HG03039 (cell line): ENCODE data around the gene RRP36.
A peak's percentile ranks its signal among the peaks of the same experiment; 100 is the strongest.
"Not testable (repeated sequence)": the region's sequence is repeated elsewhere in the genome, so short reads cannot be mapped to it uniquely, and the experiment has no call there.

Experiments used
- ATAC-seq: cut with Tn5 transposase; IDR thresholded peaks from one replicate; pipeline ENCODE4 v1.9.1; 2021; ENCODE audit warnings: mild to moderate bottlenecking, moderate library complexity; ENCODE audit not compliant: unreplicated experiment

RRP36 gene, protein sequence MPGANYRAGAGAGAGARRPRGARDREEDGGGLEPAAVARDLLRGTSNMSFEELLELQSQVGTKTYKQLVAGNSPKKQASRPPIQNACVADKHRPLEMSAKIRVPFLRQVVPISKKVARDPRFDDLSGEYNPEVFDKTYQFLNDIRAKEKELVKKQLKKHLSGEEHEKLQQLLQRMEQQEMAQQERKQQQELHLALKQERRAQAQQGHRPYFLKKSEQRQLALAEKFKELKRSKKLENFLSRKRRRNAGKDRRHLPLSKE

DNA sequence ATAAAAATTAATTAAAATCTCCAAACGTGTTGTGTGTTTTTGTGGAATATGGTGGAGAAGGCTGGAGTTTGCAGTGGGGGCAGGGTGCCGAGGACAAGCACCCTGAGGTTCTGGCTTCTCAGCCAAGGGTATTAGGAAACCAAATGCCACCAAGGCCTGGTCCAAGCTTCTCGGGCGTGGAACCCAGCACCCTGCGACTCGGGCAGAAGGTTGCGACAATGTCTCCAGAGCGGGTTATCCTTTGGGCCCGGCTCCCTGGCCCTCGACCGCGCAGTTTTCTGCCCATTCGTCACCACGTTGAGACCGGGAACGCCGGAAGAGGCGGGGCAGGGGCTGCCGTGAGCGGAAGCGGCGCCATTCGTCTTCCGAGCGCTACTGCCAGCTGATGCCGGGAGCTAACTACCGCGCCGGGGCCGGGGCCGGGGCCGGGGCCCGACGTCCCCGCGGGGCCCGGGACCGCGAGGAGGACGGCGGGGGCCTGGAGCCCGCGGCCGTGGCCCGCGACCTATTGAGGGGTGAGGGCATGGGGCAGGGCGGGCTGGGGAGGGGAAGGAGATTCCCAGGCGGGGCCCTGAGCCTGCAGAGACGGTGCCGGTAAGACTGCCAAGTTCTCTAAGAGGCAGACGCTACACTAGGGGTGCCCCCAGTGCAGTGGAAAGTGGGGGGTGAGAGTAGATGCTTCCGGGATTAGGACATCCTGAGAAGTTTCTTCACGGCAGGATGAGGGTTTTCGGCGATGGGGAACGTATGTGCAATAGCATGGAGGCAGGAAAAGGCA lies at the start of gene RRP36:
Gene RRP36, plus strand, starts transcription at position 354 of the 778 bp plus-strand sequence. Its CDS starts 32 bp downstream, at position 386.
- peak; percentile 62 for ATAC-seq

DNA sequence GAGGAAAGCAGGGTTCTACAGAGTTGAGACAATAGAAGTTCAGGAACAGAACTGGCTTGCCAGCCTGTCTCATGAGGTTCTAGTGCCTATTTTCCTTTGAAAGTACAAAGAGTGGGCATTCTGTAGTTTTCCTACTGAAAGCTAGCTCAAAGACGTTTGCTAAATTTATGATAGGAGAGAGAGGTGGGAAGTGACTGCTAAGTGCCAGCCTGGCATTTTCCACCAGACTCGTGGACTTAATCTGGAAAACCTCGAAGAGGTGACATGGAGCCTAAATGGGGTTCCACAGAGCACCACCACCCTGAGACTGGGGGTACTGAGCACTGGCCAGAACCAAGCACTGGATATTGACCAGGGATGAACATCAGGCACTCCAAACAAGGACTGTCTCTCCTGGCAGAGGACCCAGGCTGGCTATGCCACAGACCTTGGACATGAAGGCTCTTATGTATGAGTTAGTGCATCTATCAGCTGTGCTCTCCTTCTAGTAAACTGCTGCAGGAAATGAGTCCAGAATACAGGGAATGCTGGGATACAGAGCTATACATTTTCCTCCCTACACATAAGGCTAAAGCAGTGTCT lies 49.6 kb upstream of the RRP36 start:
- no peak for ATAC-seq

DNA sequence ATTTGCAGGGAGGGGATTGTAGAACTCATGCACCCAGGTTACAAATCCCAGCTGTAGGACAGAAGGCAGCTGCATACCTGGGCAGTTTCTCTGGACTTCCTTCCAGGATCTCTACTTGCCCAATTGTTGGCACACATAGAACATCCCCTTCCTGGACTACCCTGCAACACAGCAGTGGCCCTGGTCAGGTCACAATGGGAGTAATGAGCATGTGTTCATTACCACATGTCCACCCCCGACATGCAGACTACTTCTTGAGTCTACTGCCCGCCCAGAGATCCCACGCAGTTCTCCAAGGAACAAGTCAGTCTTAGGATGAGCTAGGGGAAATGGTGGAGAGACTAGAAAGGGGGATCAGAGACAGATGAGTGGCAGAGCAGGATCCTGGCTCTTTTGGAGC lies 47.5 kb upstream of the RRP36 start:
- no peak for ATAC-seq

DNA sequence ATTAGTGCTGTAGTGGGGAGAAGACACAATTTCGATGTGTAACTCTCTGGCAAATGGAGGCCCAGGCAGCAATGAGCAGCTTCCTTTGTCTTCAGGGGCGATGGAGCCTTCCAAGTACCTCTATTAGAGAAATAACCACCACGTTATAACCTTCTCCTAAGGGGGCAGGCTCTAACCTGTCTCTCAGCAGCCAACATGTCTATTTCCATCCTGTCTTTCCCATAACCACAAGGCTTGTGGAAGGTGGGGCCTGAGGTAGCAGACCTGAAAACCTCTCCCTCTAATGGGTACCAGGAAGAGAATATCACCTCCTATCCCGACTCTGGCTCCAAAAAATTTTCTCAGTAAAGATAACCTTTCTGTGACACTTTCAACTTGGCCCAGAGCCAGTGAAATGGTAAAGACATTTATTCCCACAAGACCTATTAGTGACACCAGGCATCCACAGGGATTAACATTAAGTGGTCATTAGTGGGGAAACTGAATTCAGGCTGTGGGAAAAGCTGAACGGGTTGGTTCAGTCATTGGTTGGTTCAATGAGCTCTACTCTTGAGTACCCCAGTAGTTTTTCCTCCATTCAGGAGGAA lies 46.4 kb upstream of the RRP36 start:
- ATAC-seq: no peak

DNA sequence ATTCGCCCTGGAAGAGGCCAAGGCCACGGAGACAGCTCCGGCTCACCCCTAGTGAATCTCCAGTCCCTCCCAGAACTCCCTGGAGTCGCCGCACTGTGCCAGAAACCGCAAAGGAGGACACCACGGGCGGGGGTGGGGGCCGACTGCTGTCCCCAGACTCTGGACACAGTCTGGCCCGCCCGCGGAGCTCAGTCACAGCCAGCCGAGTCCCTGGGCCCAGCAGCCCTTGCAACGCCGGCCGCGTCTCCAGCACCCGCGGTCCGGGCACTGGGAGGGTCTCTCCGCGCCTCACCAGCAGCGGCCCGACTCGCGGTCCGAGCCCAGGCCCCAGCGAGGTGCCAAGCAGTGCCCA lies 43.0 kb upstream of the RRP36 start:
- ATAC-seq: peak; percentile 28

DNA sequence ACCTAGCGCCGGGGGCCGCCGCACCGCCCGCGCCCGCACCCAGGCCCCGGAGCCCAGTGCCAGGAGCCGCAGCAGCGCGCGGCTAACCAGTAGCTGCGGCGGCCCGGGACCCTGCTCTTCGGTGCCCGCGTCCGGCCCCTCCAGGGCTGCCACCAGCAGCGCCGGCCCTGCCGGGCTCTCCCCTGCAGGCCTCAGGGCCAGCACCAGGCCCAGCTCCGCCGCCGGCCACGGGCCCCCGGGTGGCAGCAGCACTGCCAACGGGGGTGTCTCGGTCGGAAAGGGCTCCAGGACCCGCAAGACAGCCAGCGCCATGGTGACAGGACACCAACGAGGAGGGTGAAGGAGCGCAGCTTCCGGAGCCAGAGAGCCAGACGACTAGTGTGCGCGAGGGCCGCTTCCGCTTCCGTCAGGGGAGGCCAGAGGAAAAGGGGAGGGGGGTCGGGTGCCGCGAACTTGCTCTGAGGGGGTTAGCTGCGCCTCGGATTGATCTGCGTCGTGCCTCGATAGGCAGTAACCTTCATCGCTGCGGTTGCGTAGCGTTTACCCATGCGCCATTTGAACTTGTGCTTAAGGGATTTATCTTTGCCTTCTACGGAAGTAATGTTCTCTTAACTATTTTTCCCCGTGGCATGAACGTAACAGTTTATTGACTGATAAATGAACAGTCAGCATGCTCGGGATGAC lies 42.4 kb upstream of the RRP36 start, which contains the start of gene PEX6:
Gene PEX6, minus strand, starts transcription at position 343 of the 684 bp plus-strand sequence. Its CDS starts 31 bp downstream, at position 312.
- ATAC-seq: peak; percentile 86

DNA sequence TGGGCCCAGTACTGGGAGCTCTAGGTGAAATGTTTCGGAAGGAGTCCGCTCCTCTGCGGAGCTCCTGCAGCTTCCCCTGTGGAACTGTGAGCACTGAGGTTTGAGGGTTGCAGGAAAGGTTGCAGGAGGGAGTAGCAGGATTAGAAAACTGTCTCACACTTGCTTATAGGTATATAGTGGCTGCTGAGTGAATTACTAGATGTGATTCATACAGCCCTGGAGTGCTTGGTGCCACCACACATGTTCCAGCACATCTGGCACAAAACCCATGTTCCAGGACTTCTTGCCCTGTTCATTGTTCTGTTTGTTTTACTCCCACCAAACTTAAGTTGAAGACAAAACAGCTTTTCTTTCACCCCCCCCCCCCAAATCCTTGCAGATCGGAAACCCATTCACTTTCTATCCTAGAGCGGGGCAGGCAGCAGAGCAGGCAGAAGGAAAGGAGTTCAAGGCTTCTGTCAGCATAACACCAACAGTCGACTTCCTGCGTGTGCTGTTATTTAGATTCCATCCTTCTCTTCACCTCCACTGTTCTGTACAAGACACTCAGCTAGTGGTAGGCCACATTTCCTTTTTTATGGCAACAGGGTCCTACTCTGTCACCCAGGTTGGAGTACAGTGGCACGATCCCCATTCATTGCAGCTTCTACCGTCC lies 41.8 kb upstream of the RRP36 start:
- ATAC-seq: no peak

DNA sequence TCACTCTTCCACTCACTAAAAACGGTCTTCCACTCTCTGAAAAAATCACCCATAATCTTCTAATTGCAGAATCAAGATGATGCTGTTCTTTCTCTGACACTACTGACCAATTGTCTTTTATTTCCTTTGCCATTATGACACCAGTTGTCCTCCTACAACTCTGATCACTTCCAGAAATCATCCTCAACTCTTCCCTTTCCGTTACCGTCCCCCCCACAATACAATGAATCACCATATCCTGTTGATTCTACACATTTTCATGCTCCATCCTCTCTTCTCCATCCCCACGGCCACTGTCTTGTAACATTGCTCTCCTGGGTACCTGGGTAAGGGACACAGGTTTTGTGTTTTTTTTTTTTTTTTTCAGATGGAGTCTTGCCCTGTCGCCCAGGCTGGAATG lies 39.6 kb upstream of the RRP36 start:
- ATAC-seq: no peak

DNA sequence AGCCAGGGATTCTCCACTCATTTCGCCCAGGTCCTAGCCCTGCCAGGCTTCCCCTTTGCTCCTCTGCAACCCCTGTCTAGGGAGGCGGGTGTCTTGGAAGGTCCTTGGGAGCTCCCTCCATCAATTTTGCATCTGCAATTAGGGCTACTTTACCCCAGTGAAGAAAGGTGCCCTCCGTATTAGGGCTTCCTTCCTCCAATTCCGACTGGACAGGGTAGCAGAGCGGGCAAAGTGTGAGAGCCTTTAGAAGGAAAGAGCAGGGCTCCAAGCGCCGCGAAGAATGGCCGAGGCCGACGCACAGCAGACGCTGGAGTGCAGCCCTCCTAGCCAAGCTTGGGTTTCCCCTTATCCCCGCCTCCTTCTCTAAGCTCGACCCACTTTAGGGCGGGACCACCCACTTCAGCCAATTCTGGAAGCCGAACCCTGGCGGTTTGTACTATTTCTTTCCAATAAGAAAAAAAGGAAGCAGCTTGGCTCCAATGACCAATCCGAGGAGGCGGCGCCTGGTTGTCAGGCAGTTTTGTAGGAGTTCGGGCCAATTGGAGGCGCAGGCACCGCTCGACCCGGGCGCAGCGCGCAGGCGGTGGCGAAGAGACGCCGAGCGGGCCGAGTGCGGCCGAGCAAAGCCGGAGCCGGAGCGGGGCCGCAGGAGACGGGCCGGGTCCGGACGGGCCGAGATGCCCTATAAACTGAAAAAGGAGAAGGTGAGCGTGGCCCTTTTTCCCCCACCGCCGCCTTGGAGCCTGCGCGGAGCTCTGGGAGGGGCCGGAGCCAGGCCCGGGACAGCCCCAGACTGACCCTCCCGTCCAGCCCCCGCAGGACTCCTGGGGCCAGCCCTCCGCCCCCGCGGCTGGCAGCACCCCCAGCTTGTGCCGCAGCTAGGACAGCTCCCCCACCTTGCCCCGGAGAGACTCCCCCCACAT lies 37.2 kb upstream of the RRP36 start, which contains the start of gene PPP2R5D:
Gene PPP2R5D, plus strand, starts transcription at position 570 of the 923 bp plus-strand sequence. Its CDS starts 108 bp downstream, at position 678.
- peak; percentile 83 for ATAC-seq

DNA sequence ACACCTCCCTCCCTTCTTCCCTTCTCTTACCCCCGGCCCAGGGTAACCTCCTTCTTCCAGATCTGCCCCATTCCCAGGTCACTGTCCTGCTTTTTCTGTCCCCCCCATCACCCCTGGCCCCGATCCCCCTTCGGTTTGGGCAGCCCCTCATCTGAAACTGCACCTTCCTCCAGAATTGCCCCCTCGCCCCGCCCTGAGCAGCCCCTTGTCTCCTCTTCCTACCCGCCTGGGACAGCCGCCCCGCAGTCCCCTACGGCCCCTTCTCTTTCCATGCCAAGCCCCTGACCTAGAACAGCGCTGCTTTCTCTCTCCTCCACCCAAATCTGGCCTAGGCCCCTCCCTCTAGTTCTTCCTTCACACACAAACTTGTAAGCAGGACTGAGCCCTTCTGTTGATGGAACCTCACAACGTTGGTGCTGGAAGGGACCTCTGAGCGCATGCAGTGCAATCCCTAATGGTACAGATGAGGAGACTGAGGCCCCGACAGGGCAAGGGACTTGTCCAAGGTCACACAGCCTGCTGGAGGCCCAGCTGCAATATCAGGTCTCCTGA lies 36.4 kb upstream of the RRP36 start:
- no peak for ATAC-seq

DNA sequence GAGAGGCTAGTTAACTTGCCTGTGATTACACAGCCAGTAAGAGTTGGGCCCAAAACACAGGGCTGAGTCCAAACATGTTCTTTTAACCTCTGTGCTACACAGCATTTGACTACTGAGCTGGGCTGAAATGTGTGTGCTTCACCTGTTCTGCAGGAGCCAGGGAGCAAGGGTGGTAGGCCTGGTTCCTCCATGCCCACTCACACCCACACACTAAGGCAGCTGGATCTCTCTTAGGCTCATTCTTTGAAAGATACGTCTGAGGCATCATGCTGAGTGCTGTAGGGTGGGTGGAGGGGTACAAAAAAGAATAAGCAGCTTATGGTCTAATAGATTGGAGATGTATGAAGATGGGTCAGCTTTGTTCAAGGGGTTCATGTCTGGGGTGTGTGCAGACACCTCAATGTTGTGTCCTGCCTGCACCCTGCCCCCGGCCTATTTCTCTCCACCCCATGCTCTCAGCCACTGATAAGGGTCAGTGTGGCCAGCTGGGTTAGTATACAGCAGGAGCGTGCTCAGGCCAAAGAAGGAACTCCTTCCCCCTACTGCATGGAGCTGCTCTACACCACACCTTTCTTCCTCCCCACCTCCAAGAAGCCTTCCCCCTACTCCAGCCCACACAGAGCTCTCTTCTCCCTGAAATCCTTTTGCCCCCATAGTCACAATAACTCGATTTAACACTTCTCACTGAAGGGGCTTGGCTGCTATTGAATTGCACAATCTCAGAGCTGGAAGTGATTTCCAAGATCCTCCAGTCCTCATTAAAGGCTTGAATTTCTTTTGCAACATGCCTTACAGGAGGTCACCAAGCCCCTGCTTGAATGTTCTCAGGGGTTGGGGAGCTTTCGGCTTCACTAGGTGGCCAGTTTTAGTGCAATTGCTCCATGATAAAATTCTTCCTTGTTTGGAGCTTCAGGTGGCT lies 33.6 kb upstream of the RRP36 start:
- no peak for ATAC-seq

DNA sequence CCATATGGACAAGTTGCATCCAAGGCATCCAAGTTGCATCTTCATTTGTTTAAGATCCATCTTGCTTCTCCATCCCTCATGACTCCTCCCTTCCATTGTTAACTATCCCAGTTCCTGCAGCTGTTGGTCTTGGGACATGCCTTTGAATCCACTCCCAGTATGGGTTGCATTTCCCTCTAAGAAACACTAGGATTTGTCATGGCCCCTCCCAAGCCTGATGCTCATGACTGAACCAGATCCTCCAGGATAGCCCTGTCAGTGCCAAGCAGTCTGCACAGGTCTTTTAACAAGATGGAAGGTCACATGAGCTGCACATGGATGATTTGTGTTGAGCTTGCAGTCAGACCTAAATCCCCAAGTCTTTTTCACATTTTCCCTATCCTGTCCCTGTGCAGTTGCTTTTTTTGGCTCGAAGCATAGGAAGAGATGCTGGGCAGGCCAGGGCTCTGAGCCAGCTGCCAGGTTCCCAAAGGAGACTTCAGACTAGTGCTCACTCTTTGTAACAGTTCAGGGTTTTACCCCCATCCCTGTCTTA lies 32.9 kb upstream of the RRP36 start:
- ATAC-seq: no peak

DNA sequence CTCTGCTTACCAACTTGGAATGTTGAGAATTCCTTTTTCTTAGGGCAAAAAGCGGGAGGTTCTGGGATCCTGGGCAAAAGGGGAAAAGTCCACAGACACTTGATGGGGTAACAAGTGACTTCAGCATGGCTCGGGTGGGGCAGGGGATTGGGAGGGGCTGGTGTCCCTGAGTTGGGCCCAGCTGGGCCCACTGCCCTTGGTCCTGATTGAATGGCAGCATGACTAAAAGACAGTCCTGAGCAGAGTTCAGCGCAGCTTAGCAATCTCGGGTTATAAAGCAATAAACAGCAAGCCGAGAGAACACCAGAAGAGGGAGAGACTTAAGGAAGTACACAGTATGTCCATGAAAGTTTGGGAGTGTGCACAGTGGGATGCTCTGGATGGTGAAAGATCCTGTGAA lies 31.5 kb upstream of the RRP36 start:
- ATAC-seq: no peak

DNA sequence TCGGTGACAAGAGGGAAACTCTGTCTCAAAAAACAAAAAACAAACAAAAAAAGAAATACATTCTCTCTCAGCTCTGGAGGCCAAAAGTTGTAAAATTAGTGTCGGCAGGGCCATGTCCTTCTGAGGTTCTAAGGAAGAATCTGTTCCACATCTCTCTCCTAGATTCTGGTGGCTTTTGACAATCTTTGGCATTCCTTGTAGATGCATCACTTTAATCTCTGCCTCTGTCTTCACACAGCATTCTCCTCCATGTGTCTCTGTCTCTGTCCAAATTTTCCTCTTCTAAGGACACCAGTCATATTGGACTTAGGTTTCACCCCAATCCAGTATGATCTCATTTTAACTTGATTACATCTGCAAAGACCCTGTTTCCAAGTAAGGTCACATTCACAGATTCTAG lies 28.0 kb upstream of the RRP36 start:
- no peak for ATAC-seq

DNA sequence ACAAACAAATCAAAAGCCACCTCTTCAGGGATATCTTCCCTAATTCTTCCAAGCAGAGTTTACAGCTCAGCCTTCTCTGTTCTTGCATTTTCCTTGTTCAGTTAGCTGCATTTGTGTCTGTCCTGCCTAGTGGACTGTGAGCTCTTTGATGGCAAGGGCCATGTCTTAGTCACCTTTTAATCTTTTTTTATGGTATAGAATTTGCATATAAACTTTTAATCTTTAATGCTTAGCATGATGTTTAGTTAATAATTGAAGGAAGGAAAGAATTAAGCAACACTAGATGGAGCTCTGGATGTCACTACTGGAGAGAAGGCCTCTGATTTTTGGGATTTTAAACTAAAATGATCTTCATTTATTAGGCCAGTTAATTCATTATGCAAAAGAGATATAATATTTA lies 24.9 kb upstream of the RRP36 start:
- ATAC-seq: no peak

DNA sequence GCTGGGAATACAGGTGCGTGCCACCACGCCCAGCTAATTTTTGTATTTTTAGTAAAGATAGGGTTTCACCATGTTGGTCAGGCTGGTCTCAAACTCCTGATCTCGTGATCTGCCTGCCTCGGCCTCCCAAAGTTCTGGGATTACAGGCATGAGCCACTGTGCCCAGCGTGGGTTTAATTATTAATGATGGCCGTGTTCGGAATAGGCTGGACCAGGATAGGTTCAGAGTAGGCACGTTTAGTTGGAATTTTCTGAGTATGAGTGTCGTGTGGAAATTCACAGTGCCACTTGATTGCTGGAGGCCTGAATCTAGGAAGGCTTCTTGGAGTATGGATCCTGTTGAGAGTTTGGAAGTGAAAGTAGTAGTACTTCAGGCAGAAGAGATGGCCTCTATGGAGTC lies 23.2 kb upstream of the RRP36 start:
- ATAC-seq: not testable (repeated sequence)

DNA sequence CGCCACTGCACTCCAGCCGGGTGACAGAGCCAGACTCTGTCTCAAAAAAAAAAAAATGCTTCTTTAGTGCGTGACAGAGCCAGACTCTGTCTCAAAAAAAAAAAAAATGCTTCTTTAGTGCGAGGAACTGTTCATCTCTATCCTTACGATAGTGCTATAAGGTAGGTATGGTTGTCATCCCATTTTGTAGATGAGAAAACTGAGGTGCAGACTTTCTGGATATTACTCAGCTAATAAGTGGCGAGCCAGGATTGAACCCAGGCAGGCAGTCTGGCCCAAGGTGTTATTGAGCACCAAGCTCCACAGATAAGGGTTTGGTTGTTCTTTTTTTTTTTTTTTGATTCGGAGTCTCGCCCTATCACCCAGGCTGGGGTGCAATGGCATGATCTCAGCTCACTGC lies 19.6 kb upstream of the RRP36 start:
- ATAC-seq: no peak

DNA sequence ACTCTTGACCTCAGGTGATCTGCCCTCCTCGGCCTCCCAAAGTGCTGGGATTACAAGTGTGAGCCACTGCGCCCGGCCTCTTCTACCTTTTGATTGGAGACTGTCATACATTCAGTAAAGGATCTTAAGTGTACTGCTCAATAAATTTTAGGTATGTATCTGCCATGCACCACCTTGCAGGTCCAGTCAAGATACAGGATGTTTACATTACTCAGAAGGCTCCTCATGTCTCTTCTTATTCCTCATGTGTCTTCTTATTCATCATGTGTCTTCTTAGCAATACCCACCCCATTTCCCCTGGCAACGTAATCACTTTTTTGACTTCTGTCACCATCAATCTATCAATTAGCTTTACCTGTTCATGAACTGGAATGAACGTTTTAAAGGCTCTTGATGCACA lies 15.6 kb upstream of the RRP36 start:
- ATAC-seq: no peak
